GM18870 (cell line): ENCODE results near the gene GP2.
"Not testable (repeated sequence)": the region's sequence is repeated elsewhere in the genome, so short reads cannot be mapped to it uniquely, and the experiment has no call there.

Source experiments
- ATAC-seq: cut with Tn5 transposase; IDR thresholded peaks from one replicate; pipeline ENCODE4 v1.9.1; 2021; ENCODE audit warnings: moderate library complexity; ENCODE audit not compliant: unreplicated experiment

GP2 gene

GRCh38 chr16:20326321-20326720 is 992 bp downstream of the GP2 start:
- ATAC-seq = no peak

GRCh38 chr16:20325005-20325404 is 2.3 kb downstream of the GP2 start:
- ATAC-seq = no peak

GRCh38 chr16:20323591-20324117 is 3.7 kb downstream of the GP2 start:
- ATAC-seq = no peak

GRCh38 chr16:20322696-20323095 is 4.6 kb downstream of the GP2 start:
- no peak for ATAC-seq

- ATAC-seq = no peak
Observed at GRCh38 chr16:20321671-20322070, 5.6 kb downstream of the GP2 start.

GRCh38 chr16:20321051-20321450 is 6.3 kb downstream of the GP2 start:
- ATAC-seq = not testable (repeated sequence)

- ATAC-seq = no peak
Observed at GRCh38 chr16:20320592-20320991, 6.7 kb downstream of the GP2 start.

GRCh38 chr16:20320178-20320577 is 7.1 kb downstream of the GP2 start:
- ATAC-seq = no peak

- ATAC-seq = no peak
Observed at GRCh38 chr16:20319406-20319805, 7.9 kb downstream of the GP2 start.

GRCh38 chr16:20318437-20318836 is 8.9 kb downstream of the GP2 start:
- no peak for ATAC-seq

- no peak for ATAC-seq
Observed at GRCh38 chr16:20318006-20318405, 9.3 kb downstream of the GP2 start.

- ATAC-seq = no peak
Observed at GRCh38 chr16:20317117-20317516, 10.2 kb downstream of the GP2 start.

- ATAC-seq = no peak
Observed at GRCh38 chr16:20316715-20317114, 10.6 kb downstream of the GP2 start.

- ATAC-seq = no peak
Observed at GRCh38 chr16:20315764-20316163, 11.5 kb downstream of the GP2 start.

- no peak for ATAC-seq
Observed at GRCh38 chr16:20314575-20314974, 12.7 kb downstream of the GP2 start.

- ATAC-seq = no peak
Observed at GRCh38 chr16:20313741-20314140, 13.6 kb downstream of the GP2 start.

- ATAC-seq = not testable (repeated sequence)
Observed at GRCh38 chr16:20312536-20313095, 14.7 kb downstream of the GP2 start.

- ATAC-seq = no peak
Observed at GRCh38 chr16:20311548-20311947, 15.8 kb downstream of the GP2 start.

- ATAC-seq = no peak
Observed at GRCh38 chr16:20310421-20311395, 16.6 kb downstream of the GP2 start.

GRCh38 chr16:20309786-20310185 is 17.5 kb downstream of the GP2 start:
- ATAC-seq = no peak

GRCh38 chr16:20308801-20309590 is 18.3 kb downstream of the GP2 start:
- ATAC-seq = no peak
